ENCODE data around the gene RPS6KA2.
A peak's percentile ranks its signal among the peaks of the same experiment; 100 is the strongest.
"Not testable (repeated sequence)": the region's sequence is repeated elsewhere in the genome, so short reads cannot be mapped to it uniquely, and the experiment has no call there.

RPS6KA2 gene

GRCh38 chr6:166533205-166533824, 93.7 kb downstream of the RPS6KA2 start:
- no peak for DNase-seq (ENCODE audit: low read depth in 2 of 3, low spot score in 2 of 3)

DNA sequence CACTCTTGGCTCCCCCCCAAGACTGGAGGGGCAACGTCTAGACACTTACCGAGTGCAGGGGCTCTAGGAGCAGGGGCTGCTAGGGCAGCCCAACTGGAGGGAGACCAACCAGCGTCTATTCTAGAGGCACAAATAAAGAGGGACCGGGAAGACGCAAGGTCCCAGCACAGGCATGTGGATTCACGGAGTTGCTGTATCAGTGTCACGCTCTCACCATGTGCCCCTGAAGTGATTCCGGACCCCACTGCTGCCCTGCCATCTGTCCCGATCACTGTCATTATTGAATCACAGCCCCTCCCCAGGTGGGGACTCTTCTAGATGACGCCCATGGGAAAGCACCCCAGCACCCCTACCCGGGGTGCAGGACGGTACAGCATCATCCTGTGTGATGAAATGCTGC, 94.7 kb downstream of the RPS6KA2 start:
- no peak for DNase-seq (ENCODE audit: low read depth in 2 of 3, low spot score in 2 of 3)

DNA sequence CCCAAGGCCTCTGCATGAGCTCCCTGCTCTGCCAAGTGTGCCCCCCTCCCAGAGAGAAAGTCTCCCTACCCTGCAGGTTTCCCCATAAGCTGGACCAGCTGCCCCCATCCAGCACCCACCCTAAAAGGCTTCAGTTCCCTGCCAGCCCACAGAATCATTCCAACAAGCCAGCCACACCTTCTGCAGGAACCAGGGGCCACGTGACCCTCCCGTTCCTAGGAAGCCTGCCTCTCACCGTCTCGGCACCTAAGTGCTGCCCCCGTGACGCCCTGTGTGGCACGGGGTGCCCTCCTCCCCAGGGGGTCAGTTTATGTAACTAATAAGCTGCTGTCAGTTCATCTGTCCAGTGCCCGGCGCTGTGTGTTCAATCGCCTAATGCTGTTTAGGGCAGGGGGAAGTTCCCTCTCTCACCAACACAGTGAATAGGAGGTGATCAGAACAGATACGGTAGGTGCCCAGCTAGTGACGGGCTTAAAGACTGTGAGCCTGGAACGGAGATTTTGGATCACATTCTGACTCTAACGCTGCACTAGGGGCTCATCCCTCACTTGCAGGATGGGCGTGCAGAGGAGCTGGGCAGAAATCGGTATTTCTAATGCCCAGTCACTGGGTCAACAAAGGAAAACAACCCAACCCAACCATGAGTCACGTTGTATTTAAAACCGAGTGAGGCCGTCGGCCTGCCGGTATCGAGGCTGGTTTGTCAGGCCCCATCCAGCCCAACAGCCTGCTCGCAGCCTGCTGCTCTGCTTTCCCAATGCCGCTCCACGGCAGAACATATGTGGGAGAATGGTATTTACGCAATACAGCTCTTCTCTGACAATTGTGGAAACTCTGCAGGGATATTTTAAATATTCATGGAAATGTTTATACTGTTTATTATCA, 96.6 kb downstream of the RPS6KA2 start:
- DNase-seq (ENCODE audit: low read depth in 2 of 3, low spot score in 2 of 3): no peak

DNA sequence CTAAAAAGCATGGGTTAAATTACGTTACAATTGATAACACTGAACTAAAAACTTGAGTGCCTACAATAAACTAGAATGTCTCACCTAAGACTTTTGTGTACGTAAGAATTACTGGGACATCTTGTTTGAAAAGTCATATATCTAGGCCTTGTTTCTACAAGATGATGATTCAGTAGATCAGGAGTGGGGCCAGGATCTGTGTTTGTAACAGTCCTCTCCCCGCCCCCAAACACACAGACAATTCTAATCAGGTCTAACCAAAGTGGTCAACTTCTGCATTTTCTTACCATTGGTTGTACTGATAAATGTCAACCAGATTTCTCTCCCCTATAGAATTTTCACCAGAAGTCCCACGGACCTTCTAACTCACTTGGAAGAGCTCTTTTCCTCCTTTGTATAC, 97.5 kb downstream of the RPS6KA2 start:
- no peak for DNase-seq (ENCODE audit: low read depth in 2 of 3, low spot score in 2 of 3)

GRCh38 chr6:166529058-166529457, 98.0 kb downstream of the RPS6KA2 start:
- DNase-seq (ENCODE audit: low read depth in 2 of 3, low spot score in 2 of 3): not testable (repeated sequence)

GRCh38 chr6:166527849-166528248, 99.2 kb downstream of the RPS6KA2 start:
- DNase-seq (ENCODE audit: low read depth in 2 of 3, low spot score in 2 of 3): no peak

- DNase-seq (ENCODE audit: low read depth in 2 of 3, low spot score in 2 of 3): no peak
Measured at GRCh38 chr6:166526937-166527336, 100.1 kb downstream of the RPS6KA2 start.

DNA sequence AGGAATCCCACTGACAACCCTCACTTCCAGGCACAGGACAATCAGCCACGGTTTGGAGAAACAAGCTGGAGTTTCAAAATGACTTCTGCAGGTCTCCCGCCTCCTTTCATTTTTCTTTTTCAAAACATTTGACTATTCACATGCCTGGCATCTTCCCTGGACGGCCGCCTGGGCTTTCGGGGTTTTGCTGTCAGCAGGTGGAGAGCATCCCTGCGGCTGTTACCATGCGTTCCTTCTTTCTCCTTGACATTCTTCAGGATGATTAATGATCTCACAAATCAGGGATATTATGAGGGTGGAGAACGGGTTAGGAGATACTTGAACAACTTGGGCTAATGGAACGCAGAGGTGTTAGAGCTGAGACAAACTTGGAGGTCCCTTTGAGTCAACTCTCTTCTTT, 101.5 kb downstream of the RPS6KA2 start:
- DNase-seq (ENCODE audit: low read depth in 2 of 3, low spot score in 2 of 3): no peak

GRCh38 chr6:166523782-166524559, 103.1 kb downstream of the RPS6KA2 start:
- DNase-seq (ENCODE audit: low read depth in 2 of 3, low spot score in 2 of 3): no peak

DNA sequence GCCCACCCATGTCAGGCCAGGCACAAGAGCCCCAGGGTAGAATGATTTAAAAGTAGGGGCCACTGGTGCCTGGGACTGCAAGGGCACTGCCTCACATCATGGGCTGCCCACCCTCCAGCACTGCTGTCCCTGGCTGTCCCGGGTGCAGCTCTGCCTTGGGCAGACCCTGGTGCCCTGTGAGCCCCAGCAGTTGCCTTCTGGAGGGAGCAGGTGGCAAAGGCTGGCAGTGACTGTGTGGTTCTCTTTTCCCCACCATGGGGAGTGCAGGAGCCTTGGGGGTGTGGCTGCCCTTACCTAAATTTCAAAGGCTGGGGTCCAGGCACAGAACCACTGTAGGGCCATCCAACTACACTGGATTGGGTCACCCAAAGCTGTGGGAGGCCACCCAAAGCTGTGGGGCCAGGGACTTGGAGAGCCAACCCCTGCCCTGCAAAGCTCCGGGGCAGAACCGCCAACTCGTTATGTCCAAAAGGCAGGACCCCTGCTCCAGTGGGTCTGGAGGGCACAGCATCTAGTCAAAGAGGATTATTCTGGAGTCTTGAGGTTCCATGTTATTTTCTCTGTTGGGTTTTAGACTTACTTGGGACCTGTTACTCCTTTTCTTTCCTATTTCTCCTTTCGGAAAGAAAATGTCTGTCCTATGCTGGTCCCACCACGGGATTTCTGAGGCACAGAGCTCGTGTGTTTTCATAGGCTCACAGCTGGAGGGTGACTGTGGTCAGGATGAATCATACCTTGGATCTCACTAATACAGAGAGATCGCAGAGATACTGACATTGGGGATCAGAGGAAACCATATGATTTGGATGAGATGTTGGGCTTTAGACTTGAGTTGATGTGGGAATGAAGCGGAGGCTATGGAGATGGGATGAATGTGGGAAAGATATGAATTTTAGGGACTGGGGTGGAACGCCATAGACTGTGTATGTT, 105.9 kb downstream of the RPS6KA2 start:
- no peak for DNase-seq (ENCODE audit: low read depth in 2 of 3, low spot score in 2 of 3)

GRCh38 chr6:166516251-166516884, 110.7 kb downstream of the RPS6KA2 start:
- no peak for DNase-seq (ENCODE audit: low read depth in 2 of 3, low spot score in 2 of 3)

DNA sequence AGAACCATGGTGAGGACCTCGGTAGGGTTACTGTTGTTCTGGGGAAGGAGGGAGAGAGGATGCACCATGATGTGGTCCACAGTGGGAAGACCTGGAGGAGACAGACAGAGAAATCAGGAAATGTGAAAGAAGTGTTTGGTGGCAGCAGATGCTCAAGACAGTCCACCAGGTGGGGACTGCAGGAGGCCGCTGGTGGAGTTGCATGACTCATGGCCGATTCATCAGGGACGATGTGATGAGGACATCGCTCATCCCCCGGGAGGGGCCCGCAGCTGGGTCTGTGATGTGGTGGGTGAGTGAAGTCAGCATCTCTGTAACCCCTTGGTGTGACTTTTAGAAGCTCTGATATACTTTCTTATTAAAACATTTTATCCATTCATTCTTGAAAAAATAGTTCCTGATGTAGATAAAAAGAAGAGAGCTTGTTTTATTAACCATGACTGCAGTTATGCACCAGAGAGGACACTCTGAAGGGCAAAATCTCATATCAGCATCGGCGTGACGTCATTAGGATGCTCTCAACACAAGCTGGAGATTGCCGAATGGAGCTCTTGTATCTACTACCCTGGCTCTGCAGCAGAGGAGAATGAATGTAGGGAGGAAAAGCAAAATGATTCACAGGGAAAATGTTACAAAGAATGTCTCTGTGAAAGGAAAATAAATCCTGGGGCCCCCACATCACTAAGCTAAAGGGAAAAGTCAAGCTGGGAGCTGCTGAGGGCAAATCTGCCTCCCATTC, 111.8 kb downstream of the RPS6KA2 start:
- peak in 2 of 3 experiments; percentile 36 to 41 for DNase-seq (ENCODE audit: low read depth in 2 of 3, low spot score in 2 of 3)

GRCh38 chr6:166514196-166514595, 112.9 kb downstream of the RPS6KA2 start:
- DNase-seq (ENCODE audit: low read depth in 2 of 3, low spot score in 2 of 3): no peak

DNA sequence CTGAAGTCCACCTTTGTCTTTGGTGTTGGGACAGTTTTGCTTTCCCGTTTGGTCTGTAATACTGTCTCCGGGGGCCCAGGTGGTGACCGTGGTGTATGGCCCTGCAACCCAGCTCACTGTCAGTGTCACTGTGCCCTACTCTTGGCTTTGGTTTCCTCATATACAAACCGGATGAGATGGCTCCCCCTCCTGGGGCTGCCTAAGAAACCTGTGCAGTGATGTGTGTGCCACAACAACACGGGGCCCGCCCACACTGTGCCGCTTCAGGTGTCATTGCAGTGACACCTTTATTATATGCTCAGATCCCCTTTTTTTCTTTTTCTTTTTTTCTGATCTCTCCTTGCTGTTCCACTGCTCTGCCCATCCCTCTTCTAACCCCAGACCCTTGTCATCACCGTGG, 114.5 kb downstream of the RPS6KA2 start:
- DNase-seq (ENCODE audit: low read depth in 2 of 3, low spot score in 2 of 3): no peak

GRCh38 chr6:166511316-166511715, 115.7 kb downstream of the RPS6KA2 start:
- no peak for DNase-seq (ENCODE audit: low read depth in 2 of 3, low spot score in 2 of 3)

DNA sequence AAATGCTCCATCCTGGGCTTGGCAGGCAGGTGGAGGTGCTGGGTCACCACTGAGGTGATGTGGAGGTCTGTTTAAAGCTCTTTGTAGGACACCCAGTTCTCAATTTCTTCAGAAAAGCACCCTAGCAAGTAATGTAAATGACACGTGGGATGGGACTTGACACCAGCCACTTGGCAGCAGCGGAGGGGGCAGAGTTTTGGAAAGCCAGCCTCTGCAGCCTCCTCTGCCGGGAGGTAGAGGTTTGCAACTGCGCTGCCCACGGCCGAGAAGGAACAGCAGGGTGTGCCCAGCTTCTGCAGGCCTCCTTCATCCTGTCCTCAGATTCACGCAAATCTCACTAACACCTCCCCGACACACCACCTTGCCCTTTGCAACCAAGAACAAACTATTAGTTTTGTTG, 117.9 kb downstream of the RPS6KA2 start:
- no peak for DNase-seq (ENCODE audit: low read depth in 2 of 3, low spot score in 2 of 3)

GRCh38 chr6:166508726-166509125, 118.3 kb downstream of the RPS6KA2 start:
- no peak for DNase-seq (ENCODE audit: low read depth in 2 of 3, low spot score in 2 of 3)

GRCh38 chr6:166507809-166508564, 119.1 kb downstream of the RPS6KA2 start:
- DNase-seq (ENCODE audit: low read depth in 2 of 3, low spot score in 2 of 3): no peak

DNA sequence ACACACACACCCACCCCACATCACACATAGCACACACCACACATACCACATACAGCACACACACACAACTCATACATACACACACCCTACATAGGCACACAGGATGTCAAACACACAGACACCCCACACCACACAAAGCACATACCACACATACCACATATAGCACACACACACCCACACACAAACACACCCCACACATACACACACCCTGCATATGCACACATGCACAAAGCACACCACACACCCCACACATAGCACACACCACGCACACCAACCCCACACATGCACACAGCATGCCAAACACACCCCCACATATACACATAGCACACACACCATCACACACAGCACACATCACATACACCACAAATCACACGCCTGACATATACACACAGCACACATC, 119.7 kb downstream of the RPS6KA2 start:
- no peak for DNase-seq (ENCODE audit: low read depth in 2 of 3, low spot score in 2 of 3)
